GM20000 (cell line): ENCODE measurements around the gene CMIP.

ENCODE experiments used
- DNase-seq: peaks from one replicate; pipeline ENCODE4 v3.0.0; 2012; ENCODE audit warnings: low spot score
- CTCF ChIP-seq: IDR thresholded peaks from 2 replicates; pipeline ENCODE4 v1.5.1; 2012; ENCODE audit warnings: mild to moderate bottlenecking, control low read depth; ENCODE audit errors: extremely low read depth, missing control alignments

Gene CMIP

GRCh38 chr16:81730090-81731051 lies 285.8 kb downstream of the CMIP start:
- peak; percentile 65 for TF ChIP-seq CTCF
- peak; percentile 74 for DNase-seq

GRCh38 chr16:81731649-81732048 lies 287.0 kb downstream of the CMIP start:
- no peak for TF ChIP-seq CTCF
- no peak for DNase-seq

GRCh38 chr16:81732699-81733098 lies 288.1 kb downstream of the CMIP start:
- TF ChIP-seq CTCF, result no peak
- no peak for DNase-seq

GRCh38 chr16:81733295-81733694 lies 288.7 kb downstream of the CMIP start:
- DNase-seq, result no peak
- no peak for TF ChIP-seq CTCF

- no peak for TF ChIP-seq CTCF
- DNase-seq, result no peak
Observed at GRCh38 chr16:81734632-81735434, 290.2 kb downstream of the CMIP start.

GRCh38 chr16:81737885-81738536 lies 293.4 kb downstream of the CMIP start:
- DNase-seq, result peak; percentile 84
- TF ChIP-seq CTCF, result peak; percentile 82
